ENCODE results near the gene MPC2.

MPC2 gene

GRCh38 chr1:167936930-167937708, at the start of gene MPC2:
TSS of gene MPC2 (minus strand) at chr1:167937072. CDS start at chr1:167935841, 1,231 bp downstream.
- peak; percentile 85 for DNase-seq

- peak; percentile 85 for DNase-seq
These were observed 48.1 kb upstream of the MPC2 start for GRCh38 chr1:167984886-167985489.

GRCh38 chr1:167983797-167984420, 47.0 kb upstream of the MPC2 start:
- no peak for DNase-seq

GRCh38 chr1:167981933-167982332, 45.1 kb upstream of the MPC2 start:
- no peak for DNase-seq

- DNase-seq = no peak
These were observed 40.4 kb upstream of the MPC2 start for GRCh38 chr1:167977245-167977644.

GRCh38 chr1:167974698-167975097, 37.8 kb upstream of the MPC2 start:
- DNase-seq = no peak

GRCh38 chr1:167973832-167974231, 37.0 kb upstream of the MPC2 start:
- peak; percentile 25 for DNase-seq

GRCh38 chr1:167968569-167968968, 31.7 kb upstream of the MPC2 start:
- peak; percentile 11 for DNase-seq

- DNase-seq = no peak
These were observed 29.2 kb upstream of the MPC2 start for GRCh38 chr1:167966050-167966449.

- no peak for DNase-seq
These were observed 27.8 kb upstream of the MPC2 start for GRCh38 chr1:167964646-167965045.

- DNase-seq = no peak
These were observed 20.8 kb upstream of the MPC2 start for GRCh38 chr1:167957710-167958109.

- DNase-seq = no peak
These were observed 19.0 kb upstream of the MPC2 start for GRCh38 chr1:167955915-167956314.

- no peak for DNase-seq
These were observed 13.7 kb upstream of the MPC2 start for GRCh38 chr1:167950569-167950968.

GRCh38 chr1:167949785-167950184, 12.9 kb upstream of the MPC2 start:
- DNase-seq = no peak

GRCh38 chr1:167947733-167948132, 10.9 kb upstream of the MPC2 start:
- DNase-seq = no peak

GRCh38 chr1:167943541-167943940, 6.7 kb upstream of the MPC2 start:
- DNase-seq = no peak

GRCh38 chr1:167940264-167940663, 3.4 kb upstream of the MPC2 start:
- DNase-seq = no peak

GRCh38 chr1:167938080-167938636, 1.3 kb upstream of the MPC2 start:
- peak; percentile 30 for DNase-seq

- DNase-seq = no peak
These were observed 788 bp upstream of the MPC2 start for GRCh38 chr1:167937709-167938010.

- DNase-seq = peak; percentile 100
These were observed 573 bp downstream of the MPC2 start, which contains the start of gene DCAF6 for GRCh38 chr1:167936068-167936929. TSS of gene DCAF6 (plus strand) at chr1:167936683. CDS start at chr1:167936912, 229 bp downstream.

- DNase-seq = peak; percentile 79
These were observed 1.4 kb downstream of the MPC2 start for GRCh38 chr1:167935216-167936067.
